ENCODE results near the gene PCDHGA10. TPM values are rescaled to one million over a fixed set of nuclear protein-coding genes. Genes with fewer than 3 reads are reported as not detected.
"Not testable (repeated sequence)": the region's sequence is repeated elsewhere in the genome, so short reads cannot be mapped to it uniquely, and the experiment has no call there.

Gene PCDHGA10
- total RNA-seq, 2 experiments from 2014 or later = 3.9 to 4.9 TPM

- POLR2A ChIA-PET = no interaction called here
- Histone ChIP-seq H3K36me3 (ENCODE audit: insufficient read depth, low read length) (no peaks in the 10 kb centered on the region), H3K4me3 (ENCODE audit: low read depth, low read length, poor library complexity, severe bottlenecking) (no peak overlapping the region), H3K9me2 (ENCODE audit: insufficient read depth, low read length) (no peaks in the 10 kb centered on the region), H3K4me2 (ENCODE audit: low read length) (no peak overlapping the region), H3K4me1 (ENCODE audit: insufficient read depth, low read length, poor library complexity, severe bottlenecking) (no peaks in the 10 kb centered on the region), H2AFZ (ENCODE audit: low read length) (no peak overlapping the region), H3K79me2 (ENCODE audit: insufficient read depth, low read depth, low read length) (no peaks in the 10 kb centered on the region), H3K27ac (ENCODE audit: low read depth, low read length, poor library complexity, severe bottlenecking) (no peak overlapping the region), H4K20me1 (ENCODE audit: insufficient read depth, low read length) (no peaks in the 10 kb centered on the region), H3K9me3 (ENCODE audit: low read length) (no peaks in the 10 kb centered on the region)
- CTCF ChIA-PET (ENCODE audit: unreplicated experiment) = no interaction called here
- BruUV-seq (replicated peaks) = no TSS peak
- TF ChIP-seq CTCF (conservative IDR thresholded peaks at IDR 0.05; ENCODE audit: low read length) (no peak), EZH2phosphoT487 (IDR thresholded peaks at IDR 0.05; ENCODE audit: borderline replicate concordance, low read depth, low read length) (no peak)
- no peak for DNase-seq (ENCODE audit: low spot score)
- intact Hi-C loops (cut with micrococcal nuclease; ENCODE audit: unreplicated experiment) = no loop called here
These were observed 28.1 kb upstream of the PCDHGA10 start for GRCh38 chr5:141384471-141385267.

- H3K27ac ChIP-seq (ENCODE audit: low read depth, low read length, poor library complexity, severe bottlenecking); H4K20me1 ChIP-seq (ENCODE audit: insufficient read depth, low read length); H3K79me2 ChIP-seq (ENCODE audit: insufficient read depth, low read depth, low read length); CTCF ChIA-PET (ENCODE audit: unreplicated experiment); BruUV-seq (replicated peaks); H2AFZ ChIP-seq (ENCODE audit: low read length); H3K4me1 ChIP-seq (ENCODE audit: insufficient read depth, low read length, poor library complexity, severe bottlenecking); H3K9me2 ChIP-seq (ENCODE audit: insufficient read depth, low read length); H3K36me3 ChIP-seq (ENCODE audit: insufficient read depth, low read length); H3K9me3 ChIP-seq (ENCODE audit: low read length): not testable (repeated sequence)
- peak within 1 kb of the TSS; percentile 61 for H3K4me3 ChIP-seq (ENCODE audit: low read depth, low read length, poor library complexity, severe bottlenecking)
- POLR2A ChIA-PET = interaction anchor here (0.6 to 1.4 kb wide), 2 partner anchors 9 to 119 kb away, joined by 3 to 4 read pairs; no protein-coding TSS in a partner anchor
- peak; percentile 75 for TF ChIP-seq CTCF (conservative IDR thresholded peaks at IDR 0.05; ENCODE audit: low read length)
- H3K4me2 ChIP-seq (ENCODE audit: low read length) = peak within 1 kb of the TSS; percentile 31; the same call in 1 of the 2 replicates
- peak; percentile 58 for DNase-seq (ENCODE audit: low spot score)
- intact Hi-C loops (cut with micrococcal nuclease; ENCODE audit: unreplicated experiment) = loop anchor here (1.0 kb wide), 1 partner anchor 25 kb away; the partner anchor contains the start of gene PCDHGA10
These were observed 25.1 kb upstream of the PCDHGA10 start, which contains the start of gene PCDHGB4 for GRCh38 chr5:141387557-141388311. PCDHGB4 (plus strand) TSS chr5:141387698; CDS start chr5:141387885, 187 bp downstream.

Data from OCI-LY7 (cell line).